H9 (cell line): ENCODE measurements around the gene PPIP5K2. TPM values are rescaled to one million over a fixed set of nuclear protein-coding genes. Genes with fewer than 3 reads are reported as not detected.

Experiments
- DNase-seq: peaks from one replicate; pipeline ENCODE4 v3.0.0-alpha.2; 2017
- H2AFZ ChIP-seq: one replicate; pipeline ENCODE4 v1.6.1; 2013; ENCODE audit warnings: mild to moderate bottlenecking, low read length, control low read depth, moderate library complexity
- H2AK5ac ChIP-seq: 2 replicates; pipeline ENCODE4 v1.6.1; 2013; ENCODE audit warnings: low read length, control low read depth, mixed read lengths; ENCODE audit not compliant: insufficient read length
- H2BK120ac ChIP-seq: one replicate; pipeline ENCODE4 v1.6.1; 2013; ENCODE audit warnings: low read depth, mild to moderate bottlenecking, low read length, control low read depth, inconsistent platforms; ENCODE audit not compliant: poor library complexity, severe bottlenecking
- H2BK12ac ChIP-seq: 2 replicates; pipeline ENCODE4 v1.6.1; 2013; ENCODE audit warnings: low read length, control low read depth, mixed read lengths, low read depth; ENCODE audit not compliant: insufficient read length
- H2BK15ac ChIP-seq: 2 replicates; pipeline ENCODE4 v1.6.1; 2013; ENCODE audit warnings: low read depth, low read length, control low read depth
- H2BK20ac ChIP-seq: one replicate; pipeline ENCODE4 v1.6.1; 2013; ENCODE audit warnings: low read depth, mild to moderate bottlenecking, low read length, control low read depth, inconsistent platforms; ENCODE audit not compliant: poor library complexity, severe bottlenecking
- H2BK5ac ChIP-seq: 2 replicates; pipeline ENCODE4 v1.6.1; 2013; ENCODE audit warnings: low read length, control low read depth, mixed read lengths; ENCODE audit not compliant: insufficient read length
- H3K14ac ChIP-seq: 2 replicates; pipeline ENCODE4 v1.6.1; 2013; ENCODE audit warnings: low read length, control low read depth; ENCODE audit not compliant: insufficient read depth
- H3K18ac ChIP-seq: 2 replicates; pipeline ENCODE4 v1.6.1; 2013; ENCODE audit warnings: low read depth, mild to moderate bottlenecking, mixed read lengths, low read length, control low read depth; ENCODE audit not compliant: insufficient read length
- H3K23ac ChIP-seq: 2 replicates; pipeline ENCODE4 v1.6.1; 2013; ENCODE audit warnings: low read length, control low read depth, mixed read lengths, low read depth; ENCODE audit not compliant: insufficient read length
- H3K23me2 ChIP-seq: 2 replicates; pipeline ENCODE4 v1.6.1; 2013; ENCODE audit warnings: low read depth, mild to moderate bottlenecking, mixed read lengths, low read length, control low read depth; ENCODE audit not compliant: insufficient read length, poor library complexity, severe bottlenecking
- H3K27ac ChIP-seq: 2 replicates; pipeline ENCODE4 v1.5.1; 2013; ENCODE audit warnings: low read length, control low read depth, mixed read lengths, low read depth; ENCODE audit not compliant: insufficient read length
- H3K27me3 ChIP-seq: 2 replicates; pipeline ENCODE4 v1.6.1; 2013; ENCODE audit warnings: low read length, control low read depth, inconsistent platforms; ENCODE audit not compliant: insufficient read depth
- H3K4ac ChIP-seq: 2 replicates; pipeline ENCODE4 v1.6.1; 2013; ENCODE audit warnings: low read depth, mild to moderate bottlenecking, control low read depth, inconsistent platforms, low read length, moderate library complexity
- H3K4me1 ChIP-seq: 2 replicates; pipeline ENCODE4 v1.6.1; 2013; ENCODE audit warnings: low read length, control low read depth, inconsistent platforms; ENCODE audit not compliant: insufficient read depth
- H3K4me2 ChIP-seq: 2 replicates; pipeline ENCODE4 v1.6.1; 2013; ENCODE audit warnings: low read length, control low read depth, mixed read lengths; ENCODE audit not compliant: insufficient read length, insufficient read depth
- H3K56ac ChIP-seq: 2 replicates; pipeline ENCODE4 v1.6.1; 2013; ENCODE audit warnings: low read depth, mild to moderate bottlenecking, mixed read lengths, low read length, control low read depth; ENCODE audit not compliant: insufficient read length
- H3K79me1 ChIP-seq: 2 replicates; pipeline ENCODE4 v1.6.1; 2013; ENCODE audit warnings: low read depth, mild to moderate bottlenecking, moderate library complexity, low read length, control low read depth, inconsistent platforms; ENCODE audit not compliant: insufficient read depth, poor library complexity, severe bottlenecking
- H3K79me2 ChIP-seq: 2 replicates; pipeline ENCODE4 v1.6.1; 2013; ENCODE audit warnings: low read length, control low read depth, inconsistent platforms; ENCODE audit not compliant: insufficient read depth
- H3K9ac ChIP-seq: 2 replicates; pipeline ENCODE4 v1.6.1; 2013; ENCODE audit warnings: low read length, control low read depth, mixed read lengths; ENCODE audit not compliant: insufficient read length; ENCODE audit errors: extremely low read depth
- H3K9me3 ChIP-seq: one replicate; pipeline ENCODE4 v1.6.1; 2013; ENCODE audit warnings: low read depth, low read length, inconsistent platforms; ENCODE audit not compliant: control insufficient read depth
- H3T11ph ChIP-seq: one replicate; pipeline ENCODE4 v1.6.1; 2013; ENCODE audit warnings: mild to moderate bottlenecking, low read length, control low read depth, inconsistent platforms
- H4K20me1 ChIP-seq: one replicate; pipeline ENCODE4 v1.6.1; 2013; ENCODE audit not compliant: control insufficient read depth, insufficient read length, insufficient read depth
- H4K5ac ChIP-seq: 2 replicates; pipeline ENCODE4 v1.6.1; 2013; ENCODE audit warnings: low read depth, mild to moderate bottlenecking, mixed read lengths, low read length, control low read depth; ENCODE audit not compliant: insufficient read length
- H4K8ac ChIP-seq: replicated peaks from 2 replicates; pipeline ENCODE4 v1.6.1; 2013; ENCODE audit warnings: low read length, control low read depth, mixed read lengths, low read depth; ENCODE audit not compliant: insufficient read length
- H4K91ac ChIP-seq: 2 replicates; pipeline ENCODE4 v1.6.1; 2013; ENCODE audit warnings: low read depth, mild to moderate bottlenecking, moderate library complexity, mixed read lengths, low read length, control low read depth; ENCODE audit not compliant: insufficient read length
- H3K27ac Mint-ChIP-seq, 3 experiments: 2 replicates in 2 of 3; 3 replicates in 1 of 3; pipeline ENCODE4 v1.8.0; 2020 to 2021; ENCODE audit warnings: mixed read lengths in 3 of 3, mild to moderate bottlenecking in 1 of 3, moderate library complexity in 1 of 3
- H3K27me3 Mint-ChIP-seq: 2 replicates; pipeline ENCODE4 v1.8.0; 2021; ENCODE audit warnings: low read depth, mild to moderate bottlenecking, moderate library complexity, mixed read lengths
- H3K36me3 Mint-ChIP-seq, 3 experiments: 2 replicates in 2 of 3; 3 replicates in 1 of 3; pipeline ENCODE4 v1.8.0; 2020 to 2021; ENCODE audit warnings: low read depth in 3 of 3, mixed read lengths in 3 of 3; ENCODE audit not compliant: insufficient read depth in 1 of 3
- H3K4me1 Mint-ChIP-seq, 2 experiments: 2 replicates each; pipeline ENCODE4 v1.8.0; 2020; ENCODE audit warnings: mixed read lengths in 2 of 2
- H3K4me3 Mint-ChIP-seq, 2 experiments: 2 replicates in 1 of 2; 3 replicates in 1 of 2; pipeline ENCODE4 v1.8.0; 2020 to 2021; ENCODE audit warnings: mild to moderate bottlenecking in 2 of 2, mixed read lengths in 2 of 2, moderate library complexity in 1 of 2
- H3K9me3 Mint-ChIP-seq, 2 experiments: 2 replicates in 1 of 2; 3 replicates in 1 of 2; pipeline ENCODE4 v1.8.0; 2020; ENCODE audit warnings: mild to moderate bottlenecking in 2 of 2, mixed read lengths in 2 of 2, moderate library complexity in 1 of 2
- CTCF ChIP-seq: fragments of 200-600 bp; sonication (generic); conservative IDR thresholded peaks from 3 replicates; pipeline ENCODE4 v1.8.0; 2021; ENCODE audit warnings: antibody characterized with exemption, mild to moderate bottlenecking
- WGBS: extraction: QIAGEN DNeasy Blood & Tissue Kit; methylation state at CpG from one replicate; pipeline ENCODE4 v1.1.7; 2013; ENCODE audit warnings: missing lambda C conversion rate, low lambda C conversion rate, mixed read lengths; ENCODE audit not compliant: insufficient read length; ENCODE audit errors: extremely low coverage; 5-methylcytosine and 5-hydroxymethylcytosine counted together
- total RNA-seq: library from RNA; stranded (reverse); gene quantifications from 2 replicates; pipeline ENCODE4 v1.2.1, GENCODE V29; 2021

PPIP5K2 gene
- total RNA-seq, 1 experiment from 2014 or later: 43.8 TPM

- H3K9ac ChIP-seq: no peak overlapping the region
Observed at GRCh38 chr5:103216137-103216536, 96.0 kb downstream of the PPIP5K2 start.

More at GRCh38 chr5:103216137-103216536, 96.0 kb downstream of the PPIP5K2 start:
- no peak overlapping the region for H4K8ac ChIP-seq
- H3K27me3 ChIP-seq: no peaks in the 10 kb centered on the region
- no peak overlapping the region for H2BK20ac ChIP-seq
- no peak overlapping the region for H2BK15ac ChIP-seq
- no peak overlapping the region for H3K14ac ChIP-seq
- H2BK5ac ChIP-seq: no peak overlapping the region
- Mint-ChIP-seq H3K36me3 (peaks cover 0 to 2% (median 1%) of the 10 kb centered on the region in 3 experiments; a peak in 2 of 7 replicates), H3K27me3 (no peaks in the 10 kb centered on the region), H3K4me1 (peaks cover 8 to 9% of the 10 kb centered on the region in 2 experiments; a peak in 3 of 4 replicates), H3K9me3 (peaks cover 5% of the 10 kb centered on the region in 2 experiments; a peak in 2 of 5 replicates), H3K4me3 (no peak overlapping the region), H3K27ac (peak overlapping the region in 2 of 3 experiments; percentile 42 to 55; a peak in 2 of 7 replicates)
- no peaks in the 10 kb centered on the region for H3K4me1 ChIP-seq
- no peak overlapping the region for H2BK12ac ChIP-seq
- H3K56ac ChIP-seq: no peak overlapping the region
- H3K4ac ChIP-seq: no peak overlapping the region
- WGBS: no CpG with 5 or more reads among the region's 2 CpGs
- no peak overlapping the region for H3K4me2 ChIP-seq
- H3K23me2 ChIP-seq: no peaks in the 10 kb centered on the region
- no peaks in the 10 kb centered on the region for H3K79me1 ChIP-seq
- no peak overlapping the region for H2AFZ ChIP-seq
- H3K9me3 ChIP-seq: no peaks in the 10 kb centered on the region
- no peak overlapping the region for H2BK120ac ChIP-seq
- no peaks in the 10 kb centered on the region for H4K20me1 ChIP-seq
- DNase-seq: no peak
- H3K27ac ChIP-seq: no peak overlapping the region
- no peak overlapping the region for H3K23ac ChIP-seq
- H3K18ac ChIP-seq: no peak overlapping the region
- H4K91ac ChIP-seq: no peak overlapping the region
- H2AK5ac ChIP-seq: no peak overlapping the region
- no peak overlapping the region for H4K5ac ChIP-seq
- no peak for TF ChIP-seq CTCF
- H3T11ph ChIP-seq: no peak overlapping the region
- H3K79me2 ChIP-seq: no peaks in the 10 kb centered on the region
